ENCODE measurements around the gene DYNC2I2.
"Not testable (repeated sequence)": the region's sequence is repeated elsewhere in the genome, so short reads cannot be mapped to it uniquely, and the experiment has no call there.

DYNC2I2 gene

DNA sequence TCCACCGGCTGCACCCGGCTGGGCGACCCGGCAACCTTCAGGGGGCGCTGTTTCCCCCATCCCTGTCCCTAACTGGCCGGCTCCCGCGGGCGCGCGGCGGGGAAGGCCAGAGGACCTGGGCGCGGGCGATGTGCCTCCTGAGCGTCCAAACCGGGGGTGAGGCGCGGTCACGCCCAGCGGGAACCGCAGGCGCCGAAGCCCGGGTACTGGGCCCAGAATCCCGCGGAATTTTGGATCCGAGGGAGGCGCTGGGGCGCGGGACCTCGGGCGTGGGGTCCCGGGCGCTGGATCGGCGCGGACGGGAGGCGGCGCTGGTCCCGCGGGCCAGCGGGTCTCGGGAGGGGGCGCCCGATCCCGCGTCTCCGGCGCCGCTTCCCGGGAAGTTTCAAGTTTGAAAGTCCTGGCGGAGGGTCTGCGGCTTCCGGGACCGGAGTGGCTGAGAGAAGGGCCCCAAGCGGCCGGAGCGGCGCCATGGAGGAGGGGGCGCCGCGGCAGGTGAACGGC lies 45.9 kb upstream of the DYNC2I2 start, which contains the start of gene PKN3:
TSS of gene PKN3 (plus strand) at position 59 of the 504 bp plus-strand sequence. CDS start at position 472, 413 bp downstream.
- Histone ChIP-seq H3K4me3 (ENCODE audit: low read length) (peak within 1 kb of the TSS; percentile 93), H3K27ac (ENCODE audit: low read depth, low read length) (no peak within 1 kb of the TSS), H3K4me1 (ENCODE audit: control insufficient read depth, low read length) (peaks cover 13% of the 10 kb centered on the region), H3K9me2 (replicated peaks; ENCODE audit: control insufficient read depth, low read length) (no peaks in the 10 kb centered on the region), H3K4me2 (ENCODE audit: low read length) (peak within 1 kb of the TSS; percentile 87), H3K79me2 (ENCODE audit: control insufficient read depth, low read length) (peaks cover 3% of the 10 kb centered on the region; the same call in 1 of the 2 replicates), H4K20me1 (ENCODE audit: control insufficient read depth, insufficient read depth, low read depth, low read length) (no peaks in the 10 kb centered on the region), H3K9me3 (ENCODE audit: control insufficient read depth, insufficient read depth, low read length) (no peaks in the 10 kb centered on the region), H3K27me3 (ENCODE audit: control insufficient read depth, low read length) (no peaks in the 10 kb centered on the region), H3F3A (ENCODE audit: control insufficient read depth, insufficient read depth) (peaks cover 17% of the 10 kb centered on the region), H3K36me3 (ENCODE audit: control insufficient read depth, low read length) (no peaks in the 10 kb centered on the region)
- TF ChIP-seq EZH2phosphoT487 (IDR thresholded peaks at IDR 0.05; ENCODE audit: borderline replicate concordance, low read length) = no peak
- TF ChIP-seq, protein P1, sequence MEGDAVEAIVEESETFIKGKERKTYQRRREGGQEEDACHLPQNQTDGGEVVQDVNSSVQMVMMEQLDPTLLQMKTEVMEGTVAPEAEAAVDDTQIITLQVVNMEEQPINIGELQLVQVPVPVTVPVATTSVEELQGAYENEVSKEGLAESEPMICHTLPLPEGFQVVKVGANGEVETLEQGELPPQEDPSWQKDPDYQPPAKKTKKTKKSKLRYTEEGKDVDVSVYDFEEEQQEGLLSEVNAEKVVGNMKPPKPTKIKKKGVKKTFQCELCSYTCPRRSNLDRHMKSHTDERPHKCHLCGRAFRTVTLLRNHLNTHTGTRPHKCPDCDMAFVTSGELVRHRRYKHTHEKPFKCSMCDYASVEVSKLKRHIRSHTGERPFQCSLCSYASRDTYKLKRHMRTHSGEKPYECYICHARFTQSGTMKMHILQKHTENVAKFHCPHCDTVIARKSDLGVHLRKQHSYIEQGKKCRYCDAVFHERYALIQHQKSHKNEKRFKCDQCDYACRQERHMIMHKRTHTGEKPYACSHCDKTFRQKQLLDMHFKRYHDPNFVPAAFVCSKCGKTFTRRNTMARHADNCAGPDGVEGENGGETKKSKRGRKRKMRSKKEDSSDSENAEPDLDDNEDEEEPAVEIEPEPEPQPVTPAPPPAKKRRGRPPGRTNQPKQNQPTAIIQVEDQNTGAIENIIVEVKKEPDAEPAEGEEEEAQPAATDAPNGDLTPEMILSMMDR (IDR thresholded peaks at IDR 0.05; ENCODE audit: low read depth, low read length, poor library complexity, severe bottlenecking) = peak; percentile 98

DNA sequence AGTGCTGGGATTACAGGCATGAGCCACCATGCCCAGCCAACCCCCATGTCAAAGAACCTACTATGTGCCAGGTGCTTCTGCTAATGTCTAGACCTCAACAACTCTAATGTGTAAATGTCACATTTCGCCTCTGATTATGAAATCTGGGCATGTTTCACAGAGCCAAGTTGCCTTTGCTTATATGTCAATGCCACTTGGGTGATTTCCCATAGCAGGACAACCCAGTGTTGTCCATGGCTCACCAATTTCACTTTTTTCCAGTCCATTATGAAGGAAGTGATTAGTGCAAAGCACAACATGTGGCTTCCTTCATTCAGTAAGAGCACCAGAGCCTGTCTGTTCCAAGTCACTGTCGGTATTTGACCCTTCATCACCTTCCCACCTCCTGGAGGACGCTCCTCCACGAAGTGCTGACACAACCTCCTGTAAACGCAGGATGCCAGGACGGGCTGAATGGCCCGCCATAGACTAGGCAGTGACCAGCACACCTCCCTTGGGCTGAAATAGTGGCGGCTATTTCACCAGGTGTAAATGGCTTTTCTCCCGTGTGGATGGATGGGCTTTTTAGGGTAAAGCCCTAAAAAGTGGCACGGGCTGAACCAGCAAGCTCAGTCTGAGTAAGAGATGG lies 44.7 kb upstream of the DYNC2I2 start:
- Histone ChIP-seq H3K79me2 (ENCODE audit: control insufficient read depth, low read length) (peaks cover 3% of the 10 kb centered on the region; the same call in 1 of the 2 replicates), H3K4me1 (ENCODE audit: control insufficient read depth, low read length) (peaks cover 13% of the 10 kb centered on the region), H3K36me3 (ENCODE audit: control insufficient read depth, low read length) (peaks cover 8% of the 10 kb centered on the region), H3K9me3 (ENCODE audit: control insufficient read depth, insufficient read depth, low read length) (no peaks in the 10 kb centered on the region), H3F3A (ENCODE audit: control insufficient read depth, insufficient read depth) (peaks cover 29% of the 10 kb centered on the region), H3K27me3 (ENCODE audit: control insufficient read depth, low read length) (no peaks in the 10 kb centered on the region), H4K20me1 (ENCODE audit: control insufficient read depth, insufficient read depth, low read depth, low read length) (no peaks in the 10 kb centered on the region), H3K27ac (ENCODE audit: low read depth, low read length) (no peak overlapping the region), H3K4me3 (ENCODE audit: low read length) (no peak overlapping the region), H3K4me2 (ENCODE audit: low read length) (no peak overlapping the region; the same call in 1 of the 2 replicates), H3K9me2 (replicated peaks; ENCODE audit: control insufficient read depth, low read length) (no peaks in the 10 kb centered on the region)
- TF ChIP-seq EZH2phosphoT487 (IDR thresholded peaks at IDR 0.05; ENCODE audit: borderline replicate concordance, low read length) = no peak
- TF ChIP-seq, protein P1 (IDR thresholded peaks at IDR 0.05; ENCODE audit: low read depth, low read length, poor library complexity, severe bottlenecking) = no peak

DNA sequence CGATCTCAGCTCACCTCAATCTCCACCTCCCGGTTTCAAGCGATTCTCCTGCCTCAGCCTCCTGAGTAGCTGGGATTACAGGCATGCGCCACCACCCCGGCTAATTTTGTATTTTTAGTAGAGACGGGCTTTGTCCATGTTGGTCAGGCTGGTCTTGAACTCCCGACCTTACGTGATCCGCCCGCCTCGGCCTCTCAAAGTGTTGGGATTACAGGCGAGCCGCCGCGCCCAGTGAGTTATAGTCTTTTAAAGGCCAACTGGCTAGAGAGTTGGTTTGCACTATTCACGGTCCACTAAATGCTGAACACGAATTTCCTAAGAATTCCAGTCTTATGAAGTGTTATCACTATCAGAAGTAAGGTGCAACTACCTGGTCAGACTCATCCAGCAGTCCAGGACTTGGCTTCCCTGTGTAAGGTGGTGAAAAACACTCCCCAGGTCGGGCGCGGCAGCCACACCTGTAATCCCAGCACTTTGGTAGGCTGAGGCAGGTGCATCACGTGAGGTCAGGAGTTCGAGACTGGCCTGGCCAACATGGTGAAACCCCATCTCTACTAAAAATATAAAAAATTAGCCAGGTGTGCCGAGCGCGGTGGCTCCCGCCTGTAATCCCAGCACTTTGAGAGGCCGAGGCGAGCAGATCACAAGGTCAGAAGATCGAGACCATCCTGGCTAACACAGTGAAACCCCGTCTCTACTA lies 42.6 kb upstream of the DYNC2I2 start:
- Histone ChIP-seq H3K4me1 (ENCODE audit: control insufficient read depth, low read length) (peaks cover 13% of the 10 kb centered on the region), H3F3A (ENCODE audit: control insufficient read depth, insufficient read depth) (peaks cover 42% of the 10 kb centered on the region), H3K36me3 (ENCODE audit: control insufficient read depth, low read length) (peaks cover 23% of the 10 kb centered on the region)
- H3K27ac ChIP-seq (ENCODE audit: low read depth, low read length); H3K27me3 ChIP-seq (ENCODE audit: control insufficient read depth, low read length); H3K4me2 ChIP-seq (ENCODE audit: low read length); H3K4me3 ChIP-seq (ENCODE audit: low read length); H4K20me1 ChIP-seq (ENCODE audit: control insufficient read depth, insufficient read depth, low read depth, low read length); H3K9me3 ChIP-seq (ENCODE audit: control insufficient read depth, insufficient read depth, low read length); H3K9me2 ChIP-seq (replicated peaks; ENCODE audit: control insufficient read depth, low read length); H3K79me2 ChIP-seq (ENCODE audit: control insufficient read depth, low read length): not testable (repeated sequence)

All from DOHH2 (cell line).